ENCODE results near the gene CCDC40.

The CCDC40 gene

GRCh38 chr17:80101946-80102663 is 65.7 kb downstream of the CCDC40 start:
- no peak for TF ChIP-seq CTCF (IDR thresholded peaks at IDR 0.05; ENCODE audit: insufficient read depth, missing control alignments)
- FAIRE-seq (no peak), DNase-seq (ENCODE audit: insufficient read length, low spot score) (no peak)

- TF ChIP-seq CTCF (IDR thresholded peaks at IDR 0.05; ENCODE audit: insufficient read depth, missing control alignments), result no peak
- no peak for DNase-seq (ENCODE audit: insufficient read length, low spot score)
- no peak for FAIRE-seq
Observed at GRCh38 chr17:80102664-80103448, 66.4 kb downstream of the CCDC40 start.

GRCh38 chr17:80103449-80104085 is 67.1 kb downstream of the CCDC40 start:
- DNase-seq (ENCODE audit: insufficient read length, low spot score) (no peak), FAIRE-seq (no peak)
- TF ChIP-seq CTCF (IDR thresholded peaks at IDR 0.05; ENCODE audit: insufficient read depth, missing control alignments), result no peak

DNA sequence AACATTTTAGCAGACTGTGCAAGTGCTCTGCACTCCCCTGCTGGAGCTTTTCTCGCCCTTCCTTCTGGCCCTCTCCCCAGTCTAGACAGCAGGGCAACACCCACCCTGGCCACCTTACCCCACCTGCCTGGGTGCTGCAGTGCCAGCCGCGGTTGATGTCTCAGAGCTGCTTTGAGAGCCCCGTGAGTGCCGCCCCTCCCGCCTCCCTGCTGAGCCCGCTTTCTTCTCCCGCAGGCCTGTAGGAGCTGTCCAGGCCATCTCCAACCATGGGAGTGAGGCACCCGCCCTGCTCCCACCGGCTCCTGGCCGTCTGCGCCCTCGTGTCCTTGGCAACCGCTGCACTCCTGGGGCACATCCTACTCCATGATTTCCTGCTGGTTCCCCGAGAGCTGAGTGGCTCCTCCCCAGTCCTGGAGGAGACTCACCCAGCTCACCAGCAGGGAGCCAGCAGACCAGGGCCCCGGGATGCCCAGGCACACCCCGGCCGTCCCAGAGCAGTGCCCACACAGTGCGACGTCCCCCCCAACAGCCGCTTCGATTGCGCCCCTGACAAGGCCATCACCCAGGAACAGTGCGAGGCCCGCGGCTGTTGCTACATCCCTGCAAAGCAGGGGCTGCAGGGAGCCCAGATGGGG is 68.0 kb downstream of the CCDC40 start:
- DNase-seq (ENCODE audit: insufficient read length, low spot score) (no peak), FAIRE-seq (no peak)
- no peak for TF ChIP-seq CTCF (IDR thresholded peaks at IDR 0.05; ENCODE audit: insufficient read depth, missing control alignments)

GRCh38 chr17:80104956-80105375 is 68.5 kb downstream of the CCDC40 start:
- DNase-seq (ENCODE audit: insufficient read length, low spot score) (no peak), FAIRE-seq (no peak)
- TF ChIP-seq CTCF (IDR thresholded peaks at IDR 0.05; ENCODE audit: insufficient read depth, missing control alignments), result no peak

DNA sequence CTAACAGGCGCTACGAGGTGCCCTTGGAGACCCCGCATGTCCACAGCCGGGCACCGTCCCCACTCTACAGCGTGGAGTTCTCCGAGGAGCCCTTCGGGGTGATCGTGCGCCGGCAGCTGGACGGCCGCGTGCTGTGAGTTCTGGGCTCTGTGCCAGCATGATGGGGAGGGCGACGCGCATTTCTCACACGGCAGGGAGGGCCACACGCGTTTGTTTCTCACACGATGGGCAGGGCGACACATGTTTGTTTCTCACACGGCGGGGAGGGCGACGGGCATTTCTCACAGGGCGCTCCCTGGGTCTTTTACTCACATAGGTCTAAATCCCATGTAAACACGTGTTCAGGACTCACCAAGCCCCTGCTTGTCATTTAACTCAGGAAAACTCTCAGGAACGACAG is 69.3 kb downstream of the CCDC40 start:
- FAIRE-seq (no peak), DNase-seq (ENCODE audit: insufficient read length, low spot score) (no peak)
- TF ChIP-seq CTCF (IDR thresholded peaks at IDR 0.05; ENCODE audit: insufficient read depth, missing control alignments), result no peak
